H1 (cell line): ENCODE measurements around the gene LRRC2. TPM values are rescaled to one million over a fixed set of nuclear protein-coding genes. Genes with fewer than 3 reads are reported as not detected.

Source experiments
- CTCF ChIA-PET: fragments of 300-600 bp; sonication (Branson Sonifier 250); formaldehyde crosslinking; loops from one replicate; lab custom pipeline; 2021; ENCODE audit not compliant: partially characterized antibody; lab: Charles Lee
- POLR2A ChIA-PET: fragments of 300-600 bp; sonication (Branson Sonifier 250); formaldehyde crosslinking; loops from one replicate; lab custom pipeline; 2021; ENCODE audit warnings: inconsistent platforms; ENCODE audit not compliant: partially characterized antibody; lab: Charles Lee
- DNase-seq, 2 experiments: peaks; one replicate each; pipeline versions ENCODE4 v3.0.0 to v3.0.0-alpha.2; 2010 to 2022; ENCODE audit warnings: low spot score in 2 of 2, low read depth in 1 of 2, mixed read lengths in 1 of 2
- FAIRE-seq: peaks from 2 replicates; lab custom pipeline; 2011; peaks lifted over from hg19 to GRCh38; lab: Jason Lieb, UNC
- H2AFZ ChIP-seq: 2 replicates; pipeline ENCODE4 v1.8.1; 2012; ENCODE audit warnings: low read length, inconsistent platforms
- H2AK5ac ChIP-seq: 2 replicates; pipeline ENCODE4 v1.6.1; 2013; ENCODE audit warnings: low read depth, low read length
- H2BK120ac ChIP-seq: replicated peaks from 2 replicates; pipeline ENCODE3; 2013; ENCODE audit warnings: low read depth, low read length, inconsistent platforms
- H2BK12ac ChIP-seq: 2 replicates; pipeline ENCODE4 v1.6.1; 2013; ENCODE audit warnings: low read depth, low read length
- H2BK15ac ChIP-seq: 2 replicates; pipeline ENCODE4 v1.6.1; 2013; ENCODE audit warnings: low read length
- H2BK20ac ChIP-seq: 2 replicates; pipeline ENCODE4 v1.6.1; 2013; ENCODE audit warnings: low read length
- H2BK5ac ChIP-seq: 2 replicates; pipeline ENCODE4 v1.6.1; 2013; ENCODE audit warnings: low read depth, low read length
- H3K14ac ChIP-seq: 2 replicates; pipeline ENCODE4 v1.6.1; 2013; ENCODE audit warnings: inconsistent platforms; ENCODE audit not compliant: insufficient read length
- H3K18ac ChIP-seq: 2 replicates; pipeline ENCODE4 v1.6.1; 2013; ENCODE audit warnings: low read length; ENCODE audit errors: extremely low read depth
- H3K23ac ChIP-seq: 2 replicates; pipeline ENCODE4 v1.6.1; 2013; ENCODE audit warnings: inconsistent platforms; ENCODE audit not compliant: insufficient read length
- H3K23me2 ChIP-seq: 2 replicates; pipeline ENCODE4 v1.6.1; 2013; ENCODE audit warnings: low read depth, low read length
- H3K27ac ChIP-seq: 2 replicates; pipeline ENCODE4 v1.6.1; 2011; ENCODE audit warnings: low read depth, low read length, inconsistent platforms
- H3K27me3 ChIP-seq, 4 experiments: replicated peaks in 1 of 4; 1 replicate in 1 of 4; 2 replicates in 3 of 4; pipeline versions ENCODE4 v1.6.1 to v1.8.1; 2011 to 2013; ENCODE audit warnings: low read length in 3 of 4, mild to moderate bottlenecking in 3 of 4, inconsistent platforms in 2 of 4, mixed read lengths in 2 of 4, moderate library complexity in 1 of 4; ENCODE audit not compliant: control insufficient read depth in 3 of 4, insufficient read depth in 3 of 4; ENCODE audit errors: extremely low read depth in 1 of 4
- H3K36me3 ChIP-seq, 4 experiments: 2 replicates each; pipeline versions ENCODE4 v1.6.1 to v1.8.1; 2011 to 2013; ENCODE audit warnings: mild to moderate bottlenecking in 4 of 4, low read length in 3 of 4, moderate library complexity in 2 of 4, control low read depth in 1 of 4, inconsistent platforms in 1 of 4; ENCODE audit not compliant: insufficient read depth in 4 of 4, control insufficient read depth in 2 of 4
- H3K4ac ChIP-seq: replicated peaks from 2 replicates; pipeline ENCODE3; 2013; ENCODE audit warnings: low read length, low read depth, mixed read lengths, inconsistent platforms; ENCODE audit not compliant: insufficient read length
- H3K4me1 ChIP-seq, 4 experiments: replicated peaks in 1 of 4; 1 replicate in 1 of 4; 2 replicates in 3 of 4; pipeline versions ENCODE4 v1.6.1 to v1.8.1; 2011 to 2013; ENCODE audit warnings: low read length in 3 of 4, inconsistent platforms in 2 of 4, mixed read lengths in 1 of 4; ENCODE audit not compliant: insufficient read depth in 4 of 4, control insufficient read depth in 3 of 4
- H3K4me2 ChIP-seq, 2 experiments: 2 replicates each; pipeline versions ENCODE4 v1.6.1 to v1.8.1; 2011 to 2013; ENCODE audit warnings: low read depth in 2 of 2, low read length in 2 of 2, control low read depth in 1 of 2, inconsistent platforms in 1 of 2, mild to moderate bottlenecking in 1 of 2; ENCODE audit not compliant: insufficient read depth in 1 of 2
- H3K4me3 ChIP-seq, 4 experiments: fragments of 200-600, 300-600 bp in 1 of 4; sonication (generic), shearing (Covaris generic), sonication (Bioruptor Twin) in 1 of 4; 2 replicates each; pipeline versions ENCODE4 v1.5.1 to v1.8.1; 2011 to 2016; ENCODE audit warnings: low read length in 4 of 4, low read depth in 3 of 4, control low read depth in 2 of 4, inconsistent platforms in 2 of 4, mild to moderate bottlenecking in 2 of 4, mixed read lengths in 1 of 4, moderate library complexity in 1 of 4; ENCODE audit not compliant: insufficient read depth in 2 of 4; ENCODE audit errors: extremely low read depth in 1 of 4
- H3K56ac ChIP-seq: replicated peaks from 2 replicates; pipeline ENCODE3; 2013; ENCODE audit warnings: low read depth, mild to moderate bottlenecking, mixed read lengths, low read length, inconsistent platforms; ENCODE audit not compliant: insufficient read length
- H3K79me1 ChIP-seq: 2 replicates; pipeline ENCODE4 v1.6.1; 2013; ENCODE audit warnings: low read depth, low read length, control low read depth
- H3K79me2 ChIP-seq, 2 experiments: 2 replicates each; pipeline versions ENCODE4 v1.6.1 to v1.8.1; 2012 to 2013; ENCODE audit warnings: low read length in 2 of 2, mild to moderate bottlenecking in 2 of 2, inconsistent platforms in 1 of 2; ENCODE audit not compliant: insufficient read depth in 2 of 2, control insufficient read depth in 1 of 2
- H3K9ac ChIP-seq, 4 experiments: replicated peaks in 1 of 4; 1 replicate in 1 of 4; 2 replicates in 3 of 4; pipeline versions ENCODE4 v1.6.1 to v1.8.1; 2011 to 2013; ENCODE audit warnings: low read depth in 3 of 4, low read length in 3 of 4, control low read depth in 2 of 4, mild to moderate bottlenecking in 2 of 4, moderate library complexity in 2 of 4, inconsistent platforms in 1 of 4; ENCODE audit errors: extremely low read depth in 1 of 4
- H3K9me3 ChIP-seq, 2 experiments: 2 replicates each; pipeline versions ENCODE4 v1.6.1 to v1.8.1; 2012 to 2013; ENCODE audit warnings: mild to moderate bottlenecking in 2 of 2, moderate library complexity in 2 of 2, control low read depth in 1 of 2, inconsistent platforms in 1 of 2, low read depth in 1 of 2, low read length in 1 of 2, mixed read lengths in 1 of 2; ENCODE audit not compliant: insufficient read depth in 2 of 2
- H4K20me1 ChIP-seq, 2 experiments: replicated peaks in 1 of 2; 2 replicates each; pipeline versions ENCODE3 to v1.8.1; 2011 to 2013; ENCODE audit warnings: inconsistent platforms in 2 of 2, low read length in 2 of 2, mild to moderate bottlenecking in 1 of 2; ENCODE audit not compliant: insufficient read depth in 2 of 2, control insufficient read depth in 1 of 2
- H4K5ac ChIP-seq: 2 replicates; pipeline ENCODE4 v1.6.1; 2013; ENCODE audit warnings: low read length, low read depth, mixed read lengths, inconsistent platforms; ENCODE audit not compliant: insufficient read length
- H4K8ac ChIP-seq: 2 replicates; pipeline ENCODE4 v1.8.0; 2013; ENCODE audit warnings: mild to moderate bottlenecking, moderate library complexity, low read length, inconsistent platforms; ENCODE audit not compliant: insufficient read depth; ENCODE audit errors: extremely low read depth
- H4K91ac ChIP-seq: replicated peaks from 2 replicates; pipeline ENCODE3; 2013; ENCODE audit warnings: low read length, mixed read lengths, inconsistent platforms; ENCODE audit not compliant: insufficient read length
- ATF3 ChIP-seq: IDR thresholded peaks from 2 replicates; pipeline ENCODE4 v1.6.1; 2011; ENCODE audit warnings: low read depth, mild to moderate bottlenecking, low read length; ENCODE audit not compliant: insufficient read depth
- BCL11A ChIP-seq, 2 experiments: IDR thresholded peaks; one replicate each; pipeline ENCODE4 v1.6.1; 2011; ENCODE audit warnings: low read depth in 2 of 2, low read length in 2 of 2, mild to moderate bottlenecking in 2 of 2
- CBX8 ChIP-seq: fragments of 300-800, 300-1000 bp; sonication (generic); IDR thresholded peaks from 2 replicates; pipeline ENCODE4 v1.7.1; 2016; ENCODE audit warnings: low read depth, low read length, borderline replicate concordance
- CHD1 ChIP-seq: IDR thresholded peaks from 2 replicates; pipeline ENCODE4 v1.6.1; 2012; ENCODE audit warnings: low read depth, low read length, improper control_type of control experiment
- CREB1 ChIP-seq: IDR thresholded peaks from 2 replicates; pipeline ENCODE4 v1.6.1; 2012; ENCODE audit warnings: inconsistent platforms
- CTBP2 ChIP-seq: IDR thresholded peaks from 2 replicates; pipeline ENCODE4 v1.7.0; 2011; ENCODE audit warnings: borderline replicate concordance, mild to moderate bottlenecking, moderate library complexity, mixed read lengths, low read length; ENCODE audit not compliant: insufficient read depth, insufficient read length
- EP300 ChIP-seq, 2 experiments: IDR thresholded peaks; 1 replicate in 1 of 2; 2 replicates in 1 of 2; pipeline ENCODE4 v1.6.1; 2011 to 2012; ENCODE audit warnings: low read depth in 2 of 2, low read length in 2 of 2, mild to moderate bottlenecking in 2 of 2, borderline replicate concordance in 1 of 2, inconsistent platforms in 1 of 2, moderate library complexity in 1 of 2
- SIN3A ChIP-seq, 2 experiments: IDR thresholded peaks in 1 of 2; conservative IDR thresholded peaks in 1 of 2; 2 replicates each; pipeline ENCODE4 v1.6.1; 2011 to 2012; ENCODE audit warnings: low read length in 2 of 2, improper control_type of control experiment in 1 of 2, low read depth in 1 of 2, mild to moderate bottlenecking in 1 of 2
- SRF ChIP-seq: IDR thresholded peaks from 2 replicates; pipeline ENCODE4 v1.6.1; 2011; ENCODE audit warnings: mild to moderate bottlenecking, low read depth, low read length, moderate library complexity
- TEAD4 ChIP-seq: IDR thresholded peaks from 2 replicates; pipeline ENCODE4 v1.6.1; 2012; ENCODE audit warnings: low read depth, low read length, inconsistent platforms, mixed read lengths
- USF2 ChIP-seq: IDR thresholded peaks from 2 replicates; pipeline ENCODE4 v1.6.1; 2011; ENCODE audit warnings: low read length, improper control_type of control experiment
- WGBS, 2 experiments: shearing (Covaris generic) in 1 of 2; methylation state at CpG; one replicate each; pipeline versions ENCODE4 v1.1.6 to v1.1.7; 2013 to 2015; ENCODE audit warnings: low lambda C conversion rate in 2 of 2, mixed read lengths in 2 of 2, inconsistent platforms in 1 of 2, low coverage in 1 of 2, missing lambda C conversion rate in 1 of 2; ENCODE audit not compliant: insufficient replicate concordance in 2 of 2, insufficient coverage in 1 of 2, insufficient read length in 1 of 2; ENCODE audit errors: extremely low coverage in 1 of 2, missing lambda C conversion rate in 1 of 2; 5-methylcytosine and 5-hydroxymethylcytosine counted together
- polyA plus RNA-seq, 7 experiments: library from polyadenylated mRNA; depleted of rRNA in 3 of 7; stranded (reverse) in 5 of 7; unstranded in 2 of 7; fragments of >200 nt in 5 of 7; fragments of 200-250 nt in 2 of 7; gene quantifications; 1 replicate in 5 of 7; 2 replicates in 1 of 7; 4 replicates in 1 of 7; pipeline versions ENCODE4 v1.2.1 to v1.2.3, GENCODE V29; 2011 to 2013; ENCODE audit warnings: missing spikeins in 2 of 7, mixed read lengths in 2 of 7
- total RNA-seq: library from RNA; stranded (reverse); fragmentation: NEBNext Ultra II Directional; extraction: Animal tissue kit (Norgen Biotek cat#: 25700); gene quantifications from 2 replicates; pipeline ENCODE4 v1.2.1, GENCODE V29; 2021

LRRC2 gene
- total and polyA plus RNA-seq, 2 of the 8 experiments (the other 6 are each of a cell fraction or from before 2014, with no cell fraction given): 1.4 to 6.4 TPM

GRCh38 chr3:46540550-46540949 lies 25.6 kb downstream of the LRRC2 start:
- Histone ChIP-seq H4K8ac (peak overlapping the region; percentile 31; the same call in 1 of the 2 replicates), H3K27ac (no peak overlapping the region), H3K23ac (no peak overlapping the region), H2BK5ac (no peak overlapping the region), H2BK15ac (no peak overlapping the region), H3K4me3 (no peak overlapping the region), H3K36me3 (no peaks in the 10 kb centered on the region), H3K9ac (no peak overlapping the region), H3K14ac (no peak overlapping the region), H4K20me1 (no peaks in the 10 kb centered on the region), H3K23me2 (no peaks in the 10 kb centered on the region), H3K4me2 (no peak overlapping the region), H2AFZ (no peak overlapping the region), H3K27me3 (no peaks in the 10 kb centered on the region), H4K91ac (no peak overlapping the region), H3K56ac (no peak overlapping the region), H3K9me3 (no peaks in the 10 kb centered on the region), H3K79me1 (no peaks in the 10 kb centered on the region), H3K18ac (no peak overlapping the region), H3K4ac (no peak overlapping the region), H2AK5ac (no peak overlapping the region), H3K4me1 (peaks cover 8 to 15% (median 13%) of the 10 kb centered on the region in 4 experiments), H3K79me2 (no peaks in the 10 kb centered on the region), H2BK20ac (no peak overlapping the region), H4K5ac (no peak overlapping the region), H2BK12ac (no peak overlapping the region), H2BK120ac (no peak overlapping the region)
- WGBS, 2 experiments: 84% methylated on average over 4 of the region's 4 CpGs; no CpG with 5 or more reads in 1 of the 2 experiments
- POLR2A ChIA-PET: interaction anchor here (1.2 to 2.5 kb wide), 3 partner anchors 35 to 45 kb away, joined by 4 to 10 read pairs (median 4); a partner anchor contains a TSS
- DNase-seq (no peak), FAIRE-seq (no peak)
- CTCF ChIA-PET: interaction anchor here (1.1 to 2.9 kb wide), 4 partner anchors 14 to 67 kb away, joined by 3 to 19 read pairs (median 4); no protein-coding TSS in a partner anchor
- TF ChIP-seq SRF (no peak), CTBP2 (no peak), USF2 (no peak), CBX8 (no peak), EP300 (IDR thresholded peaks at IDR 0.05; ENCODE audit: borderline replicate concordance in 1 of 2, low read depth in 2 of 2, low read length in 2 of 2) (no peak), TEAD4 (no peak), ATF3 (no peak), CREB1 (no peak), CHD1 (no peak), SIN3A (conservative IDR thresholded peaks at IDR 0.05 in 1 of 2, IDR thresholded peaks at IDR 0.05 in 1 of 2; ENCODE audit: low read depth in 1 of 2, low read length in 2 of 2) (no peak), BCL11A (IDR thresholded peaks at IDR 0.05; ENCODE audit: low read depth in 2 of 2, low read length in 2 of 2) (no peak)
